Neural cell (in vitro differentiated cells): ENCODE data around the gene OR2A1. TPM values are rescaled to one million over a fixed set of nuclear protein-coding genes. Genes with fewer than 3 reads are reported as not detected.
"Not testable (repeated sequence)": the region's sequence is repeated elsewhere in the genome, so short reads cannot be mapped to it uniquely, and the experiment has no call there.

Source experiments
- H2AFZ ChIP-seq: fragments of 200-600, 300-800 bp; sonication (generic), shearing (Covaris generic); 2 replicates; pipeline ENCODE4 v1.6.0; 2014; ENCODE audit warnings: low read depth, mild to moderate bottlenecking, antibody characterized with exemption, low read length, moderate library complexity
- H3F3A ChIP-seq: fragments of 200-600 bp; shearing (Covaris generic); 2 replicates; pipeline ENCODE4 v1.6.1; 2016; ENCODE audit warnings: mild to moderate bottlenecking, moderate library complexity, mixed read lengths, antibody characterized with exemption, low read length; ENCODE audit not compliant: insufficient read depth, poor library complexity, severe bottlenecking
- H3K27ac ChIP-seq: fragments of 200-600, 300-800 bp; sonication (generic), shearing (Covaris generic); 2 replicates; pipeline ENCODE4 v1.5.1; 2014; ENCODE audit warnings: mild to moderate bottlenecking, low read length, moderate library complexity
- H3K27me3 ChIP-seq: fragments of 300-800, 200-600 bp; sonication (generic), shearing (Covaris generic); 2 replicates; pipeline ENCODE4 v1.6.0; 2014; ENCODE audit warnings: mild to moderate bottlenecking, low read depth, low read length, moderate library complexity; ENCODE audit not compliant: insufficient read depth
- H3K36me3 ChIP-seq: fragments of 300-800, 200-600 bp; sonication (generic), shearing (Covaris generic); 2 replicates; pipeline ENCODE4 v1.5.1; 2014; ENCODE audit warnings: mild to moderate bottlenecking, antibody characterized with exemption, low read length, moderate library complexity; ENCODE audit not compliant: insufficient read depth
- H3K4me2 ChIP-seq: fragments of 300-800, 200-600 bp; sonication (generic), shearing (Covaris generic); 2 replicates; pipeline ENCODE4 v1.6.0; 2014; ENCODE audit warnings: mild to moderate bottlenecking, low read length
- H3K4me3 ChIP-seq: fragments of 300-800, 200-600 bp; sonication (generic), shearing (Covaris generic); 2 replicates; pipeline ENCODE4 v1.5.1; 2014; ENCODE audit warnings: mild to moderate bottlenecking, low read length, moderate library complexity
- H3K79me2 ChIP-seq: fragments of 200-600 bp; shearing (Covaris generic); replicated peaks from 2 replicates; pipeline ENCODE4 v1.6.0; 2014; ENCODE audit warnings: mild to moderate bottlenecking, low read length, moderate library complexity; ENCODE audit not compliant: insufficient read depth
- H3K9ac ChIP-seq: fragments of 300-800, 200-600 bp; sonication (generic), shearing (Covaris generic); 2 replicates; pipeline ENCODE4 v1.6.1; 2016; ENCODE audit warnings: mild to moderate bottlenecking, low read length, mixed read lengths
- H3K9me2 ChIP-seq: fragments of 200-600 bp; shearing (Covaris generic); 2 replicates; pipeline ENCODE4 v1.6.1; 2016; ENCODE audit warnings: mild to moderate bottlenecking, low read length, mixed read lengths; ENCODE audit not compliant: insufficient read depth
- H3K9me3 ChIP-seq: fragments of 200-600, 300-800 bp; sonication (generic), shearing (Covaris generic); 2 replicates; pipeline ENCODE4 v1.6.1; 2016; ENCODE audit warnings: mild to moderate bottlenecking, mixed run types, low read length, moderate library complexity, mixed read lengths
- H4K20me1 ChIP-seq: fragments of 200-600 bp; shearing (Covaris generic); 2 replicates; pipeline ENCODE4 v1.6.1; 2016; ENCODE audit warnings: mild to moderate bottlenecking, mixed run types; ENCODE audit not compliant: insufficient read depth
- polyA minus RNA-seq: library from RNA; depleted of rRNA, polyadenylated mRNA; stranded (reverse); fragments of >200 nt; gene quantifications from 2 replicates; pipeline ENCODE4 v1.2.3, GENCODE V29; 2014
- polyA plus RNA-seq: library from polyadenylated mRNA; depleted of rRNA; stranded (reverse); fragments of >200 nt; gene quantifications from 2 replicates; pipeline ENCODE4 v1.2.3, GENCODE V29; 2014

The OR2A1 gene, protein sequence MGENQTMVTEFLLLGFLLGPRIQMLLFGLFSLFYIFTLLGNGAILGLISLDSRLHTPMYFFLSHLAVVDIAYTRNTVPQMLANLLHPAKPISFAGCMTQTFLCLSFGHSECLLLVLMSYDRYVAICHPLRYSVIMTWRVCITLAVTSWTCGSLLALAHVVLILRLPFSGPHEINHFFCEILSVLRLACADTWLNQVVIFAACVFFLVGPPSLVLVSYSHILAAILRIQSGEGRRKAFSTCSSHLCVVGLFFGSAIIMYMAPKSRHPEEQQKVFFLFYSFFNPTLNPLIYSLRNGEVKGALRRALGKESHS
- polyA plus RNA-seq (not detected in 2 replicates), polyA minus RNA-seq (not detected in 2 replicates)

DNA sequence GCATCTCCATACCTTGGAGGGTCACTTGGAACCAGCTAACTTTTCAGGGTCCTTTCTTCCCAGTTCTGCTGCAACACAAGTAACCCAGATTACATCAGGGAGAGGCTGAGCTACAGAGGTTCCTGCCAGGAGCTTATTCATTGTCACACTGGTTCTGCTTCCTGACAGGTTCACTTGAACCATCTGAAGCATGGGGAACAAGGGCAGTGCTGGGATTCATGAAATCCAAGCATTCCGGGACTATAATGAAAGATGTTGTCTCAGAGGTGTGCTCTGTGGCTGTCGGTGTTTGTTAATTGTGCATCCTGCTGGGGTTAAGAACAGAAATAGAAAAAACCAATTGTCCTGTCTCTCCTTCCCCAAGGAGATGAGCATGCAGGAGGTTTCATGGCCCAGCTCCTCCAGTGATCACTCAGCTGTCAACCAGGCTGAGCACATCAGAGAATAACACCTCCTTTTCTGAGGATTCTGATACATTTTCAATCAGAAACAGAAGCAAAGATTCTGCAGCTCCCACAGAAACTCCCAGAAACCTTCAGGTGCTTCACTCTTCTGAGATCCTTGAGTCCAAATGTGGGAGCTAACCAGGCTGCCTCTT is at the start of gene OR2A1:
Gene OR2A1, plus strand, starts transcription at position 548 of the 598 bp plus-strand sequence. CDS start 5,706 bp downstream, outside the sequence.
- not testable (repeated sequence) for H3F3A ChIP-seq, H3K9me2 ChIP-seq

DNA sequence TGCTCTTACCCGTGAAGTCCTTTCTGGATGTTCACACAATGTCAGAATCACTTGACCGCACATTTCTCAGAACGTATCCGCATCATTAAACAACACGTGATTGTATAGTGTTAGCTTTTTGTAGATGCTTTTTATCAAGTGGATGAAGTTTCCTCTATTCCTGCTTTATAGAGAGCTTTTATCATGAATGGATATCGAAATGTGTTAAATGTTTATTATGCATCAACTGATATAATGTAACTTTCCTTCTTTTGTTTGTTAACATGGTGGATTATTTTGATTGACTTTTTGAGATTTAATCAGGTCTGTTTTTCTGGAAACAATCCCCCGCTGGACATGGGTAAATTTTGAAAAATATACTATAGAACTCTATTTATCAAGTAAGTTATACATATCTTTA is 47.5 kb upstream of the OR2A1 start, which contains the start of gene OR2A7:
Gene OR2A7, minus strand, starts transcription at position 101 of the 400 bp plus-strand sequence. CDS start 5,164 bp downstream, outside the sequence.
- H2AFZ ChIP-seq, H3K27me3 ChIP-seq, H3F3A ChIP-seq, H3K9me2 ChIP-seq, H3K9me3 ChIP-seq, H3K27ac ChIP-seq, H4K20me1 ChIP-seq, H3K4me2 ChIP-seq, H3K4me3 ChIP-seq, H3K79me2 ChIP-seq, H3K9ac ChIP-seq, H3K36me3 ChIP-seq: not testable (repeated sequence)

More for the DNA sequence above, at the start of gene OR2A1:
- H4K20me1 ChIP-seq, H3K27ac ChIP-seq, H3K4me2 ChIP-seq, H3K36me3 ChIP-seq, H2AFZ ChIP-seq, H3K27me3 ChIP-seq, H3K4me3 ChIP-seq, H3K79me2 ChIP-seq, H3K9me3 ChIP-seq, H3K9ac ChIP-seq: not testable (repeated sequence)

DNA sequence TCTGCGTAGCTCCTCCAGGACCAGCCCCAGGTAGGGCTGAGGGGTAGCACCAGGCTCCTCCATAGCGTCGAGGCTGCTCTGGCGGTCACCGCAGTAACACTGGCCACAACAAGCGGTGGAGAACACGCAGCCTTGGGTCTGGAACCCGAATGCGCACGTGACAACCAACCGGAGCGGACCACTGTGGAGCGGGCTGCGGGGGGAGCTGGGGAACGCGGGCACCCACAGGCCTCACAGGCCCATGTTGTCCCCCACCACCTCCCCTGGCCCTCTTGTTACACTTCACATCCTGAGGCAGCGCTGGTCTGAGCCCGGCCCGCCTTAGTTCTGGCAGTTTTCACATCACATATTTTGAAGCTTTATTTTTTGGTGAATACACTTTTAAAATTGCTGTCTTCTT is 43.0 kb upstream of the OR2A1 start, which contains the start of gene CTAGE8:
Gene CTAGE8, minus strand, starts transcription at position 101 of the 400 bp plus-strand sequence. Its CDS starts 38 bp downstream, at position 63.
- not testable (repeated sequence) for H3F3A ChIP-seq, H3K4me3 ChIP-seq, H3K27ac ChIP-seq, H3K79me2 ChIP-seq, H3K9ac ChIP-seq, H3K9me2 ChIP-seq, H3K36me3 ChIP-seq, H3K27me3 ChIP-seq, H3K4me2 ChIP-seq, H2AFZ ChIP-seq, H4K20me1 ChIP-seq, H3K9me3 ChIP-seq

DNA sequence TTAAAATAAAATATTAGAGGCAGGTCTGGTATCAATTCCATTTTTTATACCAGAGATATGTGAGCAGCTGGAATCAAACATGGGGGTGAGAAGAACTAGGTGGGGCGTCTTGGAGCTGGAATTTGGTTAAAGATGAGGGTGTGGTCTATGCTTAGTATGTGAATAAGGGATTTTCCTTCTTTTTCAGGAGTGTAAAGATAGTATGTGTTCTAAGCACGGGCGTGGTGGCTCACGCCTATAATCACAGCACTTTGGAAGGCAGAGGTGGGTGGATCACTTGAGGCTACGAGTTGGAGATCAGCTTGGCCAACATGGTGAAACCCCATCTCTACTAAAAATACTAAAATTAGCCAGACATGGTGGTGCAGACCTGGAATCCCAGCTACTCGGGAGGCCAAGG is 36.9 kb upstream of the OR2A1 start:
- not testable (repeated sequence) for H3K4me2 ChIP-seq

DNA sequence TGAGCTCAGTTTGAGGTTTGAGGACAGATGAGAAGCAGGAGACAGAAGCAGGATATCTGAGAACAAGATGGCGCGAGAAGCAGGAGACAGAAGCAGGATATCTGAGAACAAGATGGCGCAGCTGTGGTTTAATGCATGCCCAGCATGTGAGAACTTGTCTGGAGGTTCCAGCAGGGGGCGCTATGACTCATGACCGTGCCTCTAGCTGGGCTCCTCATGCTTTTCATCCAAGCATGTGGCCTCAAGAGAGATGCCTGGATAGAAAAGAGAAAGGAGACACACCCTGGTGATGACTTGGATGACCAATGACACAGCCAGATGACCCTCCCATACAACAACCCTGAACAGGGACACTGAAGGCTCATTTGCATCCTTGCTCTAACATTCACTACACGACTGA is 32.2 kb upstream of the OR2A1 start:
- H2AFZ ChIP-seq, H3K9me2 ChIP-seq, H3K9ac ChIP-seq, H3K27me3 ChIP-seq, H4K20me1 ChIP-seq, H3F3A ChIP-seq, H3K27ac ChIP-seq, H3K36me3 ChIP-seq, H3K79me2 ChIP-seq, H3K4me3 ChIP-seq, H3K4me2 ChIP-seq, H3K9me3 ChIP-seq: not testable (repeated sequence)

More for the DNA sequence above, 36.9 kb upstream of the OR2A1 start:
- not testable (repeated sequence) for H3K4me3 ChIP-seq, H3F3A ChIP-seq, H3K27ac ChIP-seq, H3K9ac ChIP-seq, H3K9me3 ChIP-seq, H3K79me2 ChIP-seq, H3K9me2 ChIP-seq, H2AFZ ChIP-seq, H3K27me3 ChIP-seq, H3K36me3 ChIP-seq, H4K20me1 ChIP-seq

DNA sequence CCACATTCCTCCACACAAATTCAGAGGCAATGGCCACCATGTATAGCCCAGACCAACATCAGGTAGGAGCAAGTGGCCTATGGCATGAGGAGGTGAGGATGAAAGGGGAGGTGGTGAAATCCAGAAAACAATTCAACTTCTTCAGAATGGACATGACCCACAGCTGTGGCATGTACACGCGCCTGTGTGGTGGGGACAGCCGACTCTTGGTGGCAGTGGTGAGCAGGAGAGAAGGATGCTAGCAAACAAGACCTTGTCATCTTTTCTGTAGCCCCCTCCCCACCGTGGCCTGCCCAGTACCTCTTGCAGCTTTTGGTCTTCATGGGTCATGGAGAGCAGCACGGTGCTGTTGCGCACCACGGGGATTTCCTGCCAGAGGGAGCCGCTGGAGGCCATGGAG is 30.2 kb upstream of the OR2A1 start:
- not testable (repeated sequence) for H3K4me2 ChIP-seq, H3K27ac ChIP-seq, H3K4me3 ChIP-seq, H2AFZ ChIP-seq, H3K79me2 ChIP-seq, H3K36me3 ChIP-seq, H3K27me3 ChIP-seq, H3K9ac ChIP-seq, H3K9me3 ChIP-seq, H4K20me1 ChIP-seq, H3F3A ChIP-seq, H3K9me2 ChIP-seq

DNA sequence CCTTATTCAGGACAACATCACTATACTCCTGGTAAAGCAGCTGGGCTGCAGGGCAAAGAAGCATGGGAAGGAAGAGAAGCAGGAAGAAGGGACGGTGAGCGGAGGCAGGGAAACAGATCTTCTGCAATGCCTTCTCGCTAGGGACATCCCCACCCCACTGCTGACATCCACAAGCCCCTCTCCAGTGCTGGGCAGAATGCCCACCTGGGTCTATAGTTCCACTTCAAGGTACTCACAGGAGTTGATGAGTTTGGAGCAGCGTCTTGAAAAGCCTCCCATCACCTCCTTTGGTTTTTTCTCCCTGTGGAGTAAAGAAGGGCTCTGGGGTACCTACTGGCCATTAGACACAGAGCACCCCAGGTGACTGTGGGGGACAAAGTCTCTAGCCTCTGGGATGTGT is 29.7 kb upstream of the OR2A1 start:
- not testable (repeated sequence) for H3K9ac ChIP-seq, H3K79me2 ChIP-seq, H3F3A ChIP-seq, H3K27ac ChIP-seq, H3K9me2 ChIP-seq, H3K27me3 ChIP-seq, H3K4me2 ChIP-seq, H3K9me3 ChIP-seq, H3K36me3 ChIP-seq, H3K4me3 ChIP-seq, H4K20me1 ChIP-seq, H2AFZ ChIP-seq

DNA sequence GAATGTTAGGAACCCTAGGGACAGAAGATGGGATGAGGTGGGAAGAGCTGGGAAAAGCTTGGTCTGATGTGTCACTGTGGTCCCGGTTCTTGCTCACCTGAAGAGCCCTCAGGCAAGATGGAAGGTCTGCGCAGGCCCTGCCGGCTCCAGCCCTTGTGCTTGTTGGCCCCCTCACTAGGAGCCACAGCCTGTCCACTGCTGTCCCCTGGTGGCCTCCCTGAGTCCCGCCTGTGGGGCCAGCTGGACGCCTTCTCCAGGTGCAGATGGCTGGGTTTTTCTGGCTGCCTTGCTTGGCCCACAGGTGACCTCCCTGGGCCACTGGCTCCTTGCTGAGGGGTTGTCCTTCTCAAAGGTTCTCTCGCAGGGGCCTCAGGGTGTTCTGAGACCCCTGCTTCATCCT is 28.5 kb upstream of the OR2A1 start:
- H3F3A ChIP-seq: not testable (repeated sequence)

More for the DNA sequence above, 28.5 kb upstream of the OR2A1 start:
- not testable (repeated sequence) for H3K27me3 ChIP-seq, H3K9me2 ChIP-seq, H2AFZ ChIP-seq, H3K4me3 ChIP-seq, H3K4me2 ChIP-seq, H3K27ac ChIP-seq, H3K36me3 ChIP-seq, H3K9ac ChIP-seq, H3K79me2 ChIP-seq, H4K20me1 ChIP-seq, H3K9me3 ChIP-seq
